Adipocyte (in vitro differentiated cells): ENCODE data around the gene B4GALNT4.
A peak's percentile ranks its signal among the peaks of the same experiment; 100 is the strongest.

Source experiments
- DNase-seq: peaks from one replicate; pipeline ENCODE4 v3.0.0-alpha.2; 2015; ENCODE audit warnings: low read depth
- H3K27me3 ChIP-seq: replicated peaks from 2 replicates; pipeline ENCODE4 v1.7.0; 2013; ENCODE audit warnings: mild to moderate bottlenecking, low read length, moderate library complexity; ENCODE audit not compliant: control insufficient read depth, insufficient read depth
- H3K36me3 ChIP-seq: 2 replicates; pipeline ENCODE4 v1.7.0; 2013; ENCODE audit warnings: low read length, mild to moderate bottlenecking, moderate library complexity; ENCODE audit not compliant: control insufficient read depth, insufficient read depth, severe bottlenecking
- H3K4me1 ChIP-seq: 2 replicates; pipeline ENCODE4 v1.7.0; 2013; ENCODE audit warnings: mild to moderate bottlenecking, low read length, moderate library complexity; ENCODE audit not compliant: control insufficient read depth, insufficient read depth
- H3K4me3 ChIP-seq: 2 replicates; pipeline ENCODE4 v1.7.0; 2013; ENCODE audit warnings: mild to moderate bottlenecking, low read length, moderate library complexity
- H3K9ac ChIP-seq: 2 replicates; pipeline ENCODE4 v1.7.0; 2013; ENCODE audit warnings: mild to moderate bottlenecking, low read length, moderate library complexity
- H3K9me3 ChIP-seq: 2 replicates; pipeline ENCODE4 v1.7.0; 2013; ENCODE audit warnings: mild to moderate bottlenecking, low read length, moderate library complexity; ENCODE audit not compliant: control insufficient read depth

Gene B4GALNT4

GRCh38 chr11:392102-392777 is 22.9 kb downstream of the B4GALNT4 start:
- Histone ChIP-seq H3K27me3 (peaks cover 6% of the 10 kb centered on the region), H3K9ac (no peak overlapping the region), H3K4me1 (peaks cover 19% of the 10 kb centered on the region), H3K4me3 (no peak overlapping the region), H3K9me3 (no peaks in the 10 kb centered on the region), H3K36me3 (no peaks in the 10 kb centered on the region)
- DNase-seq: no peak

DNA sequence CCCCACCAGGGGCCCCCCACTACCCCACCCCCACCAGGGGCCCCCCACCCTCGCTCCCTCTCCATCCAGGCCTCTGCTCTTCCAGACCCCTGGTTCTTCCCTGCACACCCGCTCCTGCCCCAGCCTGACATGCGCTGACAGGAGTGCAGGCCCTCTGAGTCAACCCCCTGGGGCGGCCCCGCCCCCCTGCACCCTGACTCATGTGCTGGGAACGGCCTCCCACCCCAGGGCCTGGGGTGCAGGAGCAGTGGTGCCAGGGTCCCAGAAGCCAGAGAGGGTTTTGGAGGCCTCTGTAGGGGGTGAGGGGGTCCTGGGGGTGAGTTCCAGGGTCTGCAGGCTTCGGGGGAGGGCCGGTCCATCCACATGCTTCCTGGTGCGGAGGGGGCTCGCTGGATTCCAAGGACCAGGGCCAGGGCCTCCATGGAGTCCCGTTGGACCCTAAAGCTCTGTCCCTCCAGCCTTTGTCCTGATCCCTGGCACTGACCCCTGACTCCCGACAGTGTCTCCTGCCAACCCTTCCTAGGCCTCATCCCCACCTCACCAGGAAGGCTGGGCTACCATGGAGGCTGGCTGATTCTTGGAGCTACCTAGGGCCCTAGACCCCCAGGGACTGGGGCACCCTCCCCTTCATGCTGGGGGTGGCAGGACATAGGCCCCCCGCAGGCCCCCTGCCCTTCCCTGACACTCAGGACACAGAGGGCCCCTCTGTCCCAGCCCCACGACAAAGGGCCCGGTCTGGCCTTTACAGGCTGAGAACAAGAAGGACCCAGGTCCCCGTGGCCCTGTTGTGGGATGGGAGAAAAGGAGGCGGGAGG is 24.1 kb downstream of the B4GALNT4 start:
- DNase-seq: peak; percentile 87
- Histone ChIP-seq H3K4me1 (peaks cover 19% of the 10 kb centered on the region), H3K9ac (peak overlapping the region; percentile 69), H3K9me3 (no peaks in the 10 kb centered on the region), H3K27me3 (peaks cover under 1% of the 10 kb centered on the region), H3K36me3 (no peaks in the 10 kb centered on the region), H3K4me3 (no peak overlapping the region)

GRCh38 chr11:394034-394857 is 24.9 kb downstream of the B4GALNT4 start, which contains the start of gene PKP3:
PKP3 (plus strand) TSS chr11:394209; CDS start chr11:394293, 84 bp downstream.
- Histone ChIP-seq H3K27me3 (no peaks in the 10 kb centered on the region), H3K4me1 (peaks cover 19% of the 10 kb centered on the region), H3K4me3 (peak within 1 kb of the TSS; percentile 37), H3K36me3 (no peaks in the 10 kb centered on the region), H3K9ac (peak within 1 kb of the TSS; percentile 69), H3K9me3 (no peaks in the 10 kb centered on the region)
- DNase-seq: no peak

DNA sequence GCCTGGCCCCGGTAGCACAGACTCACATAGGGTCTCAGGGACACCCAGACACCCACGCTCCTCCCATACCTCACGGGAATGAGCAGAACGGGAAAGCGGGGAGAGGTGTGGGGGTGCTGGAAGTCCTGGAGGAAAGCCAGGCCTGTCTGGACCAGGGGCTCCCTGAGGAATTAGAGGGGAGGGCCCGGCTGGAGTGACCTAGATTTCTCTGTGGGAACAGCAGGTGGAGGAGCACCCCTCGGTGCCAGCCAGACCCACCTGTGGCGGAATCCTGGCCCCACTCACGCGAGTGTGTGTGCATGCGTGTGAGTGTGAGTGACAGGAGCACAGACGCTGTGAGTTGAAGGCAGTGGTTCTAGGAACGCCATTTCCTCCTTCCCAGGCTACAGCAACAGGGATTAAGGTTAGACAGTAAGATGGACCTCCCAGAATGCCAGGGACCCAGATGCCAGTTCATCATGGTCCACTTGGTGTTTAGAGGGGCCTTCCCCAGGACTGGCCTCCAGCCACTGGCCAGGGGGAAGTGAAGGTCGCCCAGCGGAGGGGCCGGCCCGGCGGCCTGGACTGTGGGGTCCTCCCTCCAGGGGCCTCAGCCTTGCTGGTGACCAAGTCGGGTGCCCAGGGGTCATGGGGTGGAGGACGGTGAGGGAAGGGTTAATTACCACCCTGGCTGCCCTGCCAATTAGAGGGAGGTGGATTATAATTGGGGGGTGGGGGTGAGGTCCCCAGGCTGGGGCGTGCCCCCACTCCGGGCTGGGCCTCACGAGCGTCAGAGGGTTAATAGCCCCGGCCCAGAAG is 25.8 kb downstream of the B4GALNT4 start:
- peaks cover 19% of the 10 kb centered on the region for H3K4me1 ChIP-seq
- DNase-seq: no peak
- peak overlapping the region; percentile 37 for H3K4me3 ChIP-seq

DNA sequence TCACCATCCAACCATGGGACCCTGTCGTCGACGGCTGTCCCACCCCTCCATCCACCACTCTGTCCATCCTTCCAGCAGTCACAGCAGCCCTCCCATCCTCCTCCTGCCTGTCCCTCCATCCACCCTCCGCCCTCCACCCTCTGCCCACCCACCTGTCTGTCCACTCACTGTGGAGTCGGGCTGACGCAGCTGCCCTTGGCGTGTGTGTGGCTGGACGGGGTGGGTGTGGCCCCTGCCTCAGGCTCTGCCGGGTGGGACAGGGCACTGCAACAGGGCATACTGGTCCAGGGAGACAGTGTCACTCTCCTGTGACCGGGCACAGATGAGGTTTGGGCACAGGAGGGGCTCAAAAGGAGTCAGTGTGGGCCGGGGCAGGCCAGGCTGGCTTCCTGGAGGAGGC is 26.6 kb downstream of the B4GALNT4 start:
- no peaks in the 10 kb centered on the region for H3K27me3 ChIP-seq
- no peak overlapping the region for H3K9ac ChIP-seq
- no peaks in the 10 kb centered on the region for H3K36me3 ChIP-seq
- H3K4me1 ChIP-seq: peaks cover 19% of the 10 kb centered on the region
- no peak overlapping the region for H3K4me3 ChIP-seq
- H3K9me3 ChIP-seq: no peaks in the 10 kb centered on the region
- DNase-seq: no peak

More for the DNA sequence above, 25.8 kb downstream of the B4GALNT4 start:
- Histone ChIP-seq H3K27me3 (no peaks in the 10 kb centered on the region), H3K9ac (peak overlapping the region; percentile 69), H3K9me3 (no peaks in the 10 kb centered on the region), H3K36me3 (no peaks in the 10 kb centered on the region)

DNA sequence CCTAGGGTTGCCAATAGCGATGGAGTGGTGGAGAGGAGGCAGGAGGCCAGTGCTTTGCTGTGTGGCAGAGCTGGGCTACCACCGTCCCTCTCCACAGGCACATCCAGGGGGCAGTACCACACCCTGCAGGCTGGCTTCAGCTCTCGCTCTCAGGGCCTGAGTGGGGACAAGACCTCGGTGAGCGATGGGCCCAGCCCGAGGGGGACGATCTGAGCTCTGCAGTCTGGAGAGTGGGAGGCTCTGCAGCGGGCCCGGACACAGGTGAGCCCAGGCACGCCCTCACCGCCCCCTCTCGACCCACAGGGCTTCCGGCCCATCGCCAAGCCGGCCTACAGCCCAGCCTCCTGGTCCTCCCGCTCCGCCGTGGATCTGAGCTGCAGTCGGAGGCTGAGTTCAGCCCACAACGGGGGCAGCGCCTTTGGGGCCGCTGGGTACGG is 27.2 kb downstream of the B4GALNT4 start:
- no peaks in the 10 kb centered on the region for H3K9me3 ChIP-seq
- H3K4me1 ChIP-seq: peaks cover 19% of the 10 kb centered on the region
- H3K27me3 ChIP-seq: no peaks in the 10 kb centered on the region
- peak; percentile 27 for DNase-seq
- no peak overlapping the region for H3K9ac ChIP-seq
- H3K4me3 ChIP-seq: peak overlapping the region; percentile 55
- H3K36me3 ChIP-seq: no peaks in the 10 kb centered on the region

- peak overlapping the region; percentile 55 for H3K4me3 ChIP-seq
- peaks cover 19% of the 10 kb centered on the region for H3K4me1 ChIP-seq
- no peaks in the 10 kb centered on the region for H3K9me3 ChIP-seq
- DNase-seq: peak; percentile 49
- H3K9ac ChIP-seq: no peak overlapping the region
- no peaks in the 10 kb centered on the region for H3K27me3 ChIP-seq
- no peaks in the 10 kb centered on the region for H3K36me3 ChIP-seq
Observed at GRCh38 chr11:396948-397548, 27.7 kb downstream of the B4GALNT4 start.

- Histone ChIP-seq H3K4me3 (no peak overlapping the region), H3K9me3 (no peaks in the 10 kb centered on the region), H3K36me3 (no peaks in the 10 kb centered on the region), H3K4me1 (peaks cover 12% of the 10 kb centered on the region), H3K27me3 (no peaks in the 10 kb centered on the region), H3K9ac (no peak overlapping the region)
- DNase-seq: no peak
Observed at GRCh38 chr11:398826-399225, 29.5 kb downstream of the B4GALNT4 start.

- no peak for DNase-seq
- H3K9me3 ChIP-seq: no peaks in the 10 kb centered on the region
- H3K36me3 ChIP-seq: no peaks in the 10 kb centered on the region
- no peak overlapping the region for H3K9ac ChIP-seq
- no peaks in the 10 kb centered on the region for H3K27me3 ChIP-seq
- peaks cover 3% of the 10 kb centered on the region for H3K4me1 ChIP-seq
- H3K4me3 ChIP-seq: no peak overlapping the region
Observed at GRCh38 chr11:399731-400211, 30.5 kb downstream of the B4GALNT4 start.

GRCh38 chr11:400241-400689 is 31.0 kb downstream of the B4GALNT4 start:
- no peak for DNase-seq
- no peaks in the 10 kb centered on the region for H3K27me3 ChIP-seq
- no peaks in the 10 kb centered on the region for H3K4me1 ChIP-seq
- no peak overlapping the region for H3K4me3 ChIP-seq
- H3K36me3 ChIP-seq: no peaks in the 10 kb centered on the region
- H3K9me3 ChIP-seq: no peaks in the 10 kb centered on the region
- H3K9ac ChIP-seq: no peak overlapping the region
